Stimulated activated CD8-positive, alpha-beta memory T cell treated with anti-CD3 and anti-CD28 coated beads, Interleukin-7, amount 100 ng/mL, for 24 hours (primary cell): ENCODE data around the gene EGLN3.

Experiments used
- DNase-seq: peaks from one replicate; pipeline ENCODE4 v3.0.0-alpha.2; 2020; ENCODE audit warnings: low read depth

The EGLN3 gene

DNA sequence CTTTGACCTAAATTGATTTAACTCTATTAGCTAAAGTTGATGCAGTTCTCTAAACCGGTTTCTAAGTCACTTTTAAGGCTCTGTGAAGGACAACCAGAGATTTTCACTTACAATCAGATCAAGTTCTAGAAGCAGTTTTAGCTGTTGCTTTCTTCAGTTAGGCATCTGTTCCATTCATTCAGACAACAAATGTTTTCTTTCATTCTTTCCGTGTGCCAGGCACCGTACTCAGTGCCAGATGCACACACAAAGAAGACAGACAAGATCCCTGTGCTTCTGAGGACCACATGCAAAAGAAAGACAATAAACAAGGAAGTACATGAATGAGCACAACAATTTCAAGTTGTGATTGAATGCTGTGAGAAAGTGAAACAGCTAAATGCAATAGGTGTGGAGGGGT is 11.1 kb upstream of the EGLN3 start:
- DNase-seq: no peak

GRCh38 chr14:33959692-33960151 is 8.8 kb upstream of the EGLN3 start:
- DNase-seq: no peak

DNA sequence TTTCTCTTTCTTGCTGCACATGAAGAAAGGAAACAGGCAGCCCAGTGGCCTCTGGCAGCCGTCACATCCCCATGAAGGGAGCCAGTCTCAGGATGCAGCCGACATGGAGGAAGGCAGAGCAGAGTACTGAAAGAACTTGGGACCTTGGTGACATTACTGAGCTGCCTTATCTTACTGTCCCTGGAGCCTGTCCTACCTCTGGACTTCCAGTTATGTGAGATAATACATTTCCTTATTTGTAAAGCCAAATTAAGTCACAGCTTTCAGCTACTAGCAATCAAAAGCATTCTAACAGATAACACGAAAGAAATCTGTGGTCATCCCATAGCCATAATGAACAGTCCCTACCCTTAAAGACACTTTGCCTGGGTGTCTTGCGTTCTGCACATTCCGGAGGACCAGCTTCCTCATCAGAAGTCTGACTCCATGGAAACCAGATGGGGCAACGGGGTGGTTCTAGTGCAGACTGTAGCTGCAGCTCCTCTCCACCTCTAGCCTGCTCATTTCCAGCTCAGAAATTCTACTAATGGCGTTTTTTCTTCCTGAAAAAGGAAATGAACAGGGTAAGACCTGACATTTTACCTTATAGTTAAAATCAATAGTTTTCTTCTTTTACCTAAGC is 7.8 kb upstream of the EGLN3 start:
- DNase-seq: no peak

GRCh38 chr14:33957993-33958392 is 7.1 kb upstream of the EGLN3 start:
- no peak for DNase-seq

GRCh38 chr14:33957299-33957698 is 6.4 kb upstream of the EGLN3 start:
- no peak for DNase-seq

GRCh38 chr14:33956640-33957039 is 5.8 kb upstream of the EGLN3 start:
- DNase-seq: no peak

DNA sequence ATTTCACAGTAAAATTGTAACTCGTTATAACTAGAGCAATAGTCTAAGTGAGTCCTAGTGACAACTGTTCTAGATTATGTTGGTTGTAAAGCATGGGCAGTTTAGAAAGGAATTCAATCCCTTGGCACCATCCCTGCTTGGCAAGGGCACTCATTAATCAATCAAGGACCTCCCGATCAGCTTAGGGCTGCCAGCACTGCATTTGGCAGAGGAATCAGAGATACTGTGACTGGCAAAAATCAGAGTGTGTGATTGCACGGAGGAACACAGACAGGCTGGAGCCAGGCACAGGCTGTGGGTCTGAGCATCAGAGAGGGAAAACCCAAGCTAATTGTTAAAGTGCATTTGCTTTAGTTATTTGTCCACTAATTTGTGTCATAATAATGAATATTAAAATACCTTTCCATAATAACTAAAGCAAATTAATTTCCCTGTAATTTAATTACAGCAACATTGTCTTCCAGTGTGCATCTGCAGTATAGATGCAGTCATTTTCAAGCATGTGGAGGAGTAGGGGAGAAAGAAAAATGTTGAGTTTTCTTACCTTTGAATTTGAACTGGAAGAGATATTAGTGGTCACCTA is 3.2 kb upstream of the EGLN3 start:
- DNase-seq: no peak

GRCh38 chr14:33952541-33952940 is 1.7 kb upstream of the EGLN3 start:
- DNase-seq: no peak

GRCh38 chr14:33951183-33951840 is 438 bp upstream of the EGLN3 start:
- no peak for DNase-seq

- DNase-seq: no peak
These were observed 1.4 kb downstream of the EGLN3 start for GRCh38 chr14:33949411-33949893.

- DNase-seq: no peak
These were observed 1.9 kb downstream of the EGLN3 start for GRCh38 chr14:33948869-33949408.

DNA sequence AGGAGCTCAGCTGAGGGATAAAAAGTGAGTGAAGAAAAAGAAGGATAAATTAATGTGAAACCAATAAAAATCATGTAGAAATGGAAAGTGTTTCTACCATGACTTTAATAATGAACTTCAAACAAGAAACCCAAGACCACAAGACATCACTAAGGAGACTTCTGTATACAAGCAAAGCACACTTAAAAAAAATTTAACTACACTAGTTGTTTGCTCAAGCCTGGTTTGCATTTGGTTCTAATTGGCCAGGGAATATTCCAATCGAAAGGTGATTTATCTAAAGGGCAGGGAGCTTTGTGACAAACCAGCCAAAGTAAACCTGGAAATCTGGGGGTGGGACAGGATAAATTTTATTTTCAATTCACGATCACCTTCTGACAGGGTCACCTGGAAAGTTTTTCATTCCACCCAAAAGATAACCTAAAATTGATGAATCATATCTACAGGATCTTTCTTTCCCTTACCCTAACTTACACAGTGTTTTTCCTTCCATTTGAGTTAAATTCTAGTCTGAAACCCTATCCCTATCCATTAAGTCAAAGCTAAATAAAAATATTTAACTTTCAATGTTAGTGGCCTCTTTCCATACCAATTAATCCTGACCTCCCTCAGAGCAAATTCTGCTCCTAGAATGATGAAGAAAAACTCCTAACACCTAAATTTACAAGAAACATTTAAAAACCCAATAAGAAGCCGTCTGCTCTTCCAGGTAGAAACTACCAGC is 2.6 kb downstream of the EGLN3 start:
- no peak for DNase-seq

DNA sequence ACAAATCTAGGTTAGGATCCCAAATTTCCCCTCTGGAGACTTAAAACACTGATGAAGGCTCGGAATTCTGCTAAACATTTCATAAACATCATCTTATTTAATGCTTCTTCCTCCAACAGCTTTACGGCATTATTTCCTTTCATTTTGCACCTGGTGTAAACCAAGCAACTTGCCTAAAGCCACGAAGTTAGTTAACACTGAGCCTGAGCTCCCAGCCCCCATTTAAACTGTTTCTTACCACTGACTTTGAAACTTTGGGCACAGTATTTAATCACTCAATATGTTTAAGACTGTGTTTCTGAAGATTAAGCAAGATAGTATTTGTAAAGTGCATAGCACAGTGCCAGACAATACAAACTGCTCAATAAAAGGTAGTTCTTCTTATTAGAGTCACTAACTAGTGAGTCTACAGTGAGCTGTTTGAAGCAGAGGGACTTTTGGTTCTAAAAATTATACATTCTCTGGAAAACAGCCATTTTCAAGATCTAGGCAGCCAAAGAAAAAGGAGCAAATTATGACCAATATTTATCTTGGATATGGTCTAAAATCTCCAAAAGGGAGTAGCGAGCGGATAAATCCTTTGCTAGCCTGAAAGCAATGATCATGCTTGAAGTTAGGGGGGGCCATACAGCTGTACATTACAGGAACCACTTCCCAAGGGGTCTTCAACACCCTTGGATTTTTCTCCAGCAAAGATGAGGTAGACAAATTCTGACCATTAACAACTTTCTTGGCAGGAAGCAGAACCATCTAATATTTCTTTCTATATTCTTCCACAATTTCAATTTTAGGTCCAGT is 4.0 kb downstream of the EGLN3 start:
- DNase-seq: no peak

DNA sequence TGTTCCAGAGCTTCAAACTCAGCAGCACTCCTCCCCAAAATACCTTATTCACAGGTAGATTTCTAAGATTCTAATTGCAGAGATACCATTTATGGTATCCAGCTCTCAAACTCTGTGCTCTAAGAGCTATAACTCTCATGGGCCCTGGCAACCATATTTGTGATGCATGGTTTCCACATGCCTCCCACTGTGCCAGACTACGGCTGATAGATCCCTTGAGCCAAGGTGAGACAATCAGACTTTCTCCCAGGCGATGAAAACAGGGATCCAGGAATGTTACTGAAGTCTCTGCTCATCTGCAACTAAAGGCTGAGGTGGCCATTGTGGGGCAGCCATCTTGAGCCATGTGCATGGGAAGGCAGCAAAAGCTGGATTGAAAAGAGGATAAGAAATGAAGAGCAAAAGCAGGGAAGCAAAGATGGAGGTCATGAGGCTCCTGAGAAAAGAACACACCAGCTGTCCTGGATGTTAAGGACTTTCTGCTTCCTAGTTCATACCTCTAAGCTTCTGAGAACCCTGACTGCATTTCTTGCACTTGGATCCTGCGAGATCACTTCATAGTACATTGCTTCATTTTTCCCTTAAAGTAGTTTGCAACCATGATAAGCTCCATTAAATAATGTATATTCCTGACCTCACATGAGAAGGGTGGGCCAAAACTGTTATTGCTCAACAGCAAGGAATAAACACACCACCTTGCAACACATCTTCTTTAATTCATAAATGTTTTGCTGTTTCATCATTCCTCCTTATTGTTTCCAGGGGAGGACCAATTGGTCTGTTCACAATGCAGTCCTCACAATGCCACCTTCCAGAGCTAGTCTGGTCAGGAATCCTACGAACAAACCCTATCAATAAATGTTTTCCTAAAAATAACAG is 5.4 kb downstream of the EGLN3 start:
- no peak for DNase-seq

DNA sequence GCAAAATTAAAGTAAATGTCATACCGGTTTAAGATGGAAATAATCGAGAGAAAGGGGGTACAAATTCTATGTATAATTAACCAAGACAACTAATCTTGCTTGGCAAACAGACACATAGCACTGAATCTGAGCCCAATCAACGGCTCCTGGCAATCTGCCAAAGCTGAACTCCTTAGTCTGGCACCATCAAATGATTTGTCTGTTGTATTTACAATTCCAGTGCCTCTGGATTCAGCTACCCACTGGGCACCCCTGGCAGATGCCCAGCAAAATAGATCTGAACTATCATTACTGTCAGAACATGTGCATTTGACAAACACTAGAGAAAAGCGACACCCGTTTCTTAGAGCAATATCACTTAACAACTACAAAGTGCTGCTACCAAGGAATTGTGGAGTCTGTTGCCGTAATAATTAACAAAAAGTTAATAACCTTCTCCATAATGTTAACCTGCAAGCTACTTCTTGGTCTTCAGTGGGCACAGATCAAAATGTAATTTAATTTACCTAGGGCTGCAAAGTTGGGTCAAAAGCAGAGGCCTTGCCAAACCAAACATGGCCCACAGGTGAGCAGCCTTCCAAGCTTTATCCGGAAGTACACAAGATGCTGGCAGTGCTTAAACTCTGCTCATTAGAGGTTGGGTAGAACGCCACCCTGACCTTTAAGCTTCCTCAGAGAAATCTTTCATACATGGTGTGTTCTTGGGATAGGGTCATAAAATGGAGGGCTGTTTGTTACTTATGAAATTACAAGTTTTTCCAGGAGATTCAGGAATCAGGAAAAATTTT is 7.6 kb downstream of the EGLN3 start:
- DNase-seq: no peak

DNA sequence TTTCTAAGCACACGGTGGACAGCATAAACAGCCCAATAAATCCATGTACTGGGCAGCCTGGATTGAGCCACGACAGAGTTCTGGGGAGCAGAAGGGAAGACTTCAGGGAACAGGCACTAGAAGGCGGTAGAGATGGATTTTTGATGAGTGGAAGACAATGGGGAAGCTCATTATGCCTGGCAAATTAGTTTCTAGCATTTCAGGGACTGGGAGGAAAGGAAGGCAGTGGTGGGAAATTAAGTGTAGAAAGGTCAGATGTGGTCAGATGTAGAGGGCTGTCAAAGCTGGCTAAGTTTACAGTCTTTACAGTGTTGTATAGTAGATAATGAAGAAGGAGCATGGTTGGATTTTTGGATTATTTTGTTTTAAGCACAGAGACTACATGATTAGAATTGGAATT is 9.2 kb downstream of the EGLN3 start:
- no peak for DNase-seq

DNA sequence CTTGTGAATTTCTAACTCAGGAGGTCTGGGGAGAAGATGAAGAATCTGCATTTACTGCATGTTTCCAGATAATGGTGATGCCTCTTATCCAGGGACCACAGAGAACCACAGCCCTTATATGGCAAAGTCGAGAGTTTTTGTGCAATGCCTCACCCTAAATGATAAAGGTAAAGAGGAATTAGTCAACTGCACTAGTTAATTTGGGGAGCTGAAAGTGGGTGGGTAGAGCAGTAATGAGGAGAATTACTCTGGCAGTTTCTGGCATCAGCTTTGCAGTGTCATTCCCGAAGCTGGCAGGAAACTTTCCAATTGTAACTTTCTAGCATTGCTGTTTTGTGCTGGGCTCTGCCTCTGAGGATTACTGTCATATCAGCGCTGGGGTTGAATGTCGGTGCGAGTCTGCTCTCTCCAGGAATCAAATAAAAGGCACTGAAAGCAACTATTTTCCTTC is 10.3 kb downstream of the EGLN3 start:
- DNase-seq: no peak

DNA sequence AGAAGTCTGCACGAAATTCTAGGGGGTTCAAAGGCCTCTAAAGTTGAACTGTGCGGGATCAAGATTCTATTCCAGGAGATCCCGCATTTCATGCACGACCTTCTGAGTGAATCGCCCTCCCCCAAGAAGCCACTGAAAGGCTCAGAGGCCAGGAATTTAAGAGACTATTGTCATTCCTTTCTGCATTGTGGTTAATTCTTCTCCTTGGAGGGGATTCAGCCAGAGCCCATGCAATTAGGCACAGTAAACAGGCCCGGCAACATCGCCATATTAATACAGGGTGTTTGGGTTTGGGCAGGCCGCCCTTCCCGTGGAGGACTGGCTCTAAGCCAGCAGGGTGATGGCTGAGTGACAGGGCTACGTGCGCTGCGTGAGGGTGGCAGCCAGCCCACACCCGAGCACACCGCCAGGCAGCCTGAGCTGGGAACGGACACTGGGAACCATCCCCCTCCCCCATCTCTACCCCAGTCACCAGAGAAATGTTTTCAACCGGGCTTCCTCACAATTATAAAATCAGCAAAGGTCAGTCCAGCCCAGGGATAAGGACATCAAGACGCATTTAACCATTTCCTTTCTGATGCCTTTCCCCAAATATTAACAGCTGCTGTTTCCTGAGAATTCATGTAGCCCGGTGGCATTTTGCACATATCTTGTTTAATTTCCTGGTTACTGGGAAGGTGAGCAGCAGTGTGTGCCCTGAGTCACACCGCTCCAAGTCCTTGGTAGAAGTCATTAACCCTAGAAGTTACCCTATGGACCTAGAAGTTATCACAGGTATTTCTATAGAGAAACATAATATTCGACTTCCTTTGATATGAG is 12.5 kb downstream of the EGLN3 start:
- DNase-seq: no peak

GRCh38 chr14:33936391-33936790 is 14.5 kb downstream of the EGLN3 start:
- no peak for DNase-seq
